SK-N-SH treated with all-trans-retinoic acid at 6 μM for 48 hours (cell line): ENCODE measurements around the gene KCNH1.

Experiments used
- ATAC-seq: fragments of 200-7000 bp; cut with Tn5 transposase; 3 replicates; pipeline ENCODE4 v1.9.1; 2020; ENCODE audit warnings: mild to moderate bottlenecking, moderate library complexity
- ARNTL ChIP-seq: fragments of 450-650 bp; formaldehyde crosslinking; IDR thresholded peaks from 2 replicates; pipeline ENCODE4 v1.5.0; 2020; ENCODE audit warnings: low read depth, mild to moderate bottlenecking, moderate library complexity, borderline replicate concordance
- BACH2 ChIP-seq: fragments of 250-450 bp; sonication (Bioruptor Pico); IDR thresholded peaks from 2 replicates; pipeline ENCODE4 v1.9.0; 2021; ENCODE audit warnings: mild to moderate bottlenecking, borderline replicate concordance
- CREB5 ChIP-seq: fragments of 250-450 bp; sonication (Bioruptor Pico); IDR thresholded peaks from 2 replicates; pipeline ENCODE4 v1.5.1; 2020; ENCODE audit warnings: low read depth, mild to moderate bottlenecking, moderate library complexity
- CSDC2 ChIP-seq: fragments of 250-450 bp; sonication (Bioruptor Pico); IDR thresholded peaks from 2 replicates; pipeline ENCODE4 v1.5.0; 2020; ENCODE audit warnings: mild to moderate bottlenecking, moderate library complexity
- CSRNP3 ChIP-seq: fragments of 250-450 bp; sonication (Bioruptor Pico); IDR thresholded peaks from 2 replicates; pipeline ENCODE4 v1.5.1; 2021; ENCODE audit warnings: mild to moderate bottlenecking, moderate library complexity
- ESRRG ChIP-seq: fragments of 250-450 bp; sonication (Bioruptor Pico); IDR thresholded peaks from 2 replicates; pipeline ENCODE4 v1.6.1; 2021; ENCODE audit warnings: mild to moderate bottlenecking
- GLIS3 ChIP-seq: fragments of 250-450 bp; sonication (Bioruptor Pico); IDR thresholded peaks from 2 replicates; pipeline ENCODE4 v1.5.0; 2020; ENCODE audit warnings: mild to moderate bottlenecking, moderate library complexity
- ISL1 ChIP-seq: fragments of 250-450 bp; sonication (Bioruptor Pico); IDR thresholded peaks from 2 replicates; pipeline ENCODE4 v2.1.2; 2022; ENCODE audit warnings: mild to moderate bottlenecking, moderate library complexity
- OSR1 ChIP-seq: fragments of 250-450 bp; sonication (Bioruptor Pico); IDR thresholded peaks from 2 replicates; pipeline ENCODE4 v1.8.0; 2022; ENCODE audit warnings: moderate library complexity, mild to moderate bottlenecking, inconsistent platforms
- PATZ1 ChIP-seq: fragments of 250-450 bp; sonication (Bioruptor Pico); IDR thresholded peaks from 2 replicates; pipeline ENCODE4 v1.8.0; 2020; ENCODE audit warnings: mild to moderate bottlenecking, moderate library complexity, borderline replicate concordance
- POU6F1 ChIP-seq: fragments of 250-450 bp; sonication (Bioruptor Pico); IDR thresholded peaks from 2 replicates; pipeline ENCODE4 v1.8.0; 2021; ENCODE audit warnings: low read depth, mild to moderate bottlenecking, moderate library complexity, borderline replicate concordance
- PPARA ChIP-seq: fragments of 250-450 bp; sonication (Bioruptor Pico); IDR thresholded peaks from 2 replicates; pipeline ENCODE4 v1.5.0; 2020; ENCODE audit warnings: mild to moderate bottlenecking, borderline replicate concordance
- SNAI2 ChIP-seq: fragments of 250-450 bp; sonication (Bioruptor Pico); IDR thresholded peaks from 2 replicates; pipeline ENCODE4 v1.5.0; 2020; ENCODE audit warnings: mild to moderate bottlenecking, moderate library complexity
- TOX ChIP-seq: fragments of 250-450 bp; sonication (Bioruptor Pico); IDR thresholded peaks from 2 replicates; pipeline ENCODE4 v1.8.0; 2021; ENCODE audit warnings: mild to moderate bottlenecking, moderate library complexity, borderline replicate concordance
- TSHZ2 ChIP-seq: fragments of 250-450 bp; sonication (Bioruptor Pico); IDR thresholded peaks from 2 replicates; pipeline ENCODE4 v1.5.0; 2020; ENCODE audit warnings: mild to moderate bottlenecking, moderate library complexity
- ZC3H10 ChIP-seq: fragments of 250-450 bp; sonication (Bioruptor Pico); IDR thresholded peaks from 2 replicates; pipeline ENCODE4 v1.5.1; 2021; ENCODE audit warnings: mild to moderate bottlenecking, moderate library complexity
- ZFP3 ChIP-seq: fragments of 250-450 bp; sonication (Bioruptor Pico); IDR thresholded peaks from 2 replicates; pipeline ENCODE4 v1.5.0; 2020; ENCODE audit warnings: mild to moderate bottlenecking, moderate library complexity
- ZFP30 ChIP-seq: fragments of 450-650 bp; formaldehyde crosslinking; IDR thresholded peaks from 2 replicates; pipeline ENCODE4 v1.5.0; 2022; ENCODE audit warnings: mild to moderate bottlenecking, moderate library complexity
- ZNF565 ChIP-seq: fragments of 450-650 bp; formaldehyde crosslinking; conservative IDR thresholded peaks from 2 replicates; pipeline ENCODE4 v1.5.0; 2020; ENCODE audit warnings: low read depth, mild to moderate bottlenecking, moderate library complexity
- ZNF70 ChIP-seq: fragments of 450-650 bp; formaldehyde crosslinking; IDR thresholded peaks from 2 replicates; pipeline ENCODE4 v1.5.0; 2020; ENCODE audit warnings: mild to moderate bottlenecking, moderate library complexity
- ZNF8 ChIP-seq: fragments of 450-650 bp; formaldehyde crosslinking; IDR thresholded peaks from 2 replicates; pipeline ENCODE4 v1.5.0; 2020; ENCODE audit warnings: mild to moderate bottlenecking, moderate library complexity

The KCNH1 gene

GRCh38 chr1:211111351-211111750 is 22.6 kb downstream of the KCNH1 start:
- no peak for ATAC-seq
- no peak for TF ChIP-seq BACH2 (CRISPR knock-in tag)
- TF ChIP-seq ZNF565 (CRISPR knock-in tag), result no peak
- TF ChIP-seq CREB5 (CRISPR knock-in tag), result no peak
- TF ChIP-seq OSR1, result no peak
- no peak for TF ChIP-seq PATZ1 (CRISPR knock-in tag)
- TF ChIP-seq ZNF8 (CRISPR knock-in tag), result no peak
- TF ChIP-seq TOX (CRISPR knock-in tag), result no peak
- TF ChIP-seq ESRRG, result no peak
- no peak for TF ChIP-seq POU6F1 (CRISPR knock-in tag)
- TF ChIP-seq ISL1 (CRISPR knock-in tag), result no peak
- no peak for TF ChIP-seq CSDC2
- TF ChIP-seq SNAI2, result no peak
- no peak for TF ChIP-seq GLIS3
- TF ChIP-seq ZNF70 (CRISPR knock-in tag), result no peak
- TF ChIP-seq TSHZ2, result no peak
- no peak for TF ChIP-seq ARNTL (CRISPR knock-in tag)
- no peak for TF ChIP-seq ZFP3
- TF ChIP-seq CSRNP3 (CRISPR knock-in tag), result no peak
- no peak for TF ChIP-seq PPARA (CRISPR knock-in tag)

GRCh38 chr1:211101481-211101880 is 32.5 kb downstream of the KCNH1 start:
- no peak for ATAC-seq
- TF ChIP-seq OSR1, result no peak
- no peak for TF ChIP-seq CSRNP3 (CRISPR knock-in tag)
- no peak for TF ChIP-seq ZNF70 (CRISPR knock-in tag)
- no peak for TF ChIP-seq PATZ1 (CRISPR knock-in tag)
- TF ChIP-seq TSHZ2, result no peak
- no peak for TF ChIP-seq ZNF565 (CRISPR knock-in tag)
- TF ChIP-seq ZFP30 (CRISPR knock-in tag), result no peak
- TF ChIP-seq ZC3H10 (CRISPR knock-in tag), result no peak
